ENCODE measurements around the gene HERC2.

DNA sequence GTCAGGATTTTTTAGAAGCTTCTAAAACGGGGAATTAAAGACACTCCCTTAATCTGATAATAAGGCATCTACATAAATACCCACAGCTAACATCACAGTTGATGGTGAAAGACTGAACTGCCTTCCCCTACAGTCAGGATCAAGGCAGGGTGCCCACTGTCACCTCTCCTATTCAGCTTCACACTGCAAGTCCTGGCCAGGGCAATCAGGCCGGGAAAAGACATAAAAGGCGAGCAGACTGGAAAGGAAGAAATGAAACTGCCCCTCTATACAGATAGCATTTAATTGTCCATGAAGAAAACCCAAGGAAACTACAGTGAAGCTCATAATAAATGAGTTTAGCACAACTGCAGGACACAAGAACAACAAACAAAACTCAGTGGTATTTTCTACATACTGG is 61.7 kb downstream of the HERC2 start:
- no peak for TF ChIP-seq RAD21 (IDR thresholded peaks at IDR 0.05; ENCODE audit: low read length)
- TF ChIP-seq RCOR1 (IDR thresholded peaks at IDR 0.05; ENCODE audit: insufficient replicate concordance, low read length) = no peak
- TF ChIP-seq, protein P1, sequence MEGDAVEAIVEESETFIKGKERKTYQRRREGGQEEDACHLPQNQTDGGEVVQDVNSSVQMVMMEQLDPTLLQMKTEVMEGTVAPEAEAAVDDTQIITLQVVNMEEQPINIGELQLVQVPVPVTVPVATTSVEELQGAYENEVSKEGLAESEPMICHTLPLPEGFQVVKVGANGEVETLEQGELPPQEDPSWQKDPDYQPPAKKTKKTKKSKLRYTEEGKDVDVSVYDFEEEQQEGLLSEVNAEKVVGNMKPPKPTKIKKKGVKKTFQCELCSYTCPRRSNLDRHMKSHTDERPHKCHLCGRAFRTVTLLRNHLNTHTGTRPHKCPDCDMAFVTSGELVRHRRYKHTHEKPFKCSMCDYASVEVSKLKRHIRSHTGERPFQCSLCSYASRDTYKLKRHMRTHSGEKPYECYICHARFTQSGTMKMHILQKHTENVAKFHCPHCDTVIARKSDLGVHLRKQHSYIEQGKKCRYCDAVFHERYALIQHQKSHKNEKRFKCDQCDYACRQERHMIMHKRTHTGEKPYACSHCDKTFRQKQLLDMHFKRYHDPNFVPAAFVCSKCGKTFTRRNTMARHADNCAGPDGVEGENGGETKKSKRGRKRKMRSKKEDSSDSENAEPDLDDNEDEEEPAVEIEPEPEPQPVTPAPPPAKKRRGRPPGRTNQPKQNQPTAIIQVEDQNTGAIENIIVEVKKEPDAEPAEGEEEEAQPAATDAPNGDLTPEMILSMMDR (conservative IDR thresholded peaks at IDR 0.05; ENCODE audit: low read depth, low read length) = no peak
- TF ChIP-seq, protein P2, sequence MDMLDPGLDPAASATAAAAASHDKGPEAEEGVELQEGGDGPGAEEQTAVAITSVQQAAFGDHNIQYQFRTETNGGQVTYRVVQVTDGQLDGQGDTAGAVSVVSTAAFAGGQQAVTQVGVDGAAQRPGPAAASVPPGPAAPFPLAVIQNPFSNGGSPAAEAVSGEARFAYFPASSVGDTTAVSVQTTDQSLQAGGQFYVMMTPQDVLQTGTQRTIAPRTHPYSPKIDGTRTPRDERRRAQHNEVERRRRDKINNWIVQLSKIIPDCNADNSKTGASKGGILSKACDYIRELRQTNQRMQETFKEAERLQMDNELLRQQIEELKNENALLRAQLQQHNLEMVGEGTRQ (IDR thresholded peaks at IDR 0.05; ENCODE audit: low read depth, low read length) = no peak
- no peak for TF ChIP-seq POLR2A (IDR thresholded peaks at IDR 0.05; ENCODE audit: low read depth, low read length)
- TF ChIP-seq FOS (IDR thresholded peaks at IDR 0.05; ENCODE audit: low read depth, low read length) = no peak
- TF ChIP-seq MXI1 (IDR thresholded peaks at IDR 0.05; ENCODE audit: borderline replicate concordance, low read depth, low read length) = no peak
